ENCODE measurements around the gene DHDDS.

- TF ChIP-seq CTCF (IDR thresholded peaks at IDR 0.05; ENCODE audit: low read depth, low read length) (no peak), POLR2A (IDR thresholded peaks at IDR 0.05; ENCODE audit: extremely low read depth, insufficient read length) (peak; percentile 90), MYC (IDR thresholded peaks at IDR 0.05; ENCODE audit: low read depth, low read length) (peak; percentile 81)
- TF ChIP-seq, protein P1, sequence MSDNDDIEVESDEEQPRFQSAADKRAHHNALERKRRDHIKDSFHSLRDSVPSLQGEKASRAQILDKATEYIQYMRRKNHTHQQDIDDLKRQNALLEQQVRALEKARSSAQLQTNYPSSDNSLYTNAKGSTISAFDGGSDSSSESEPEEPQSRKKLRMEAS (IDR thresholded peaks at IDR 0.05; ENCODE audit: low read depth, low read length) = peak; percentile 97
These were observed at the start of gene DHDDS for GRCh38 chr1:26431979-26432695.

Data from NB4 (cell line).